Measurements from ENCODE around the gene PLAC1.

The PLAC1 gene

GRCh38 chrX:134695999-134696398 lies 37.7 kb upstream of the PLAC1 start:
- DNase-seq (ENCODE audit: low read depth in 1 of 2, low spot score in 1 of 2) = no peak
- Histone ChIP-seq H3K4me3 (replicated peaks; ENCODE audit: insufficient read depth, low read length) (no peak overlapping the region), H3K27me3 (ENCODE audit: insufficient read depth, poor library complexity, severe bottlenecking) (no peaks in the 10 kb centered on the region), H3K27ac (replicated peaks) (no peak overlapping the region)
- TF ChIP-seq REST (IDR thresholded peaks at IDR 0.05; ENCODE audit: insufficient replicate concordance, low read depth) (no peak), CTCF (IDR thresholded peaks at IDR 0.05; ENCODE audit: insufficient read depth, low read length) (no peak), GABPA (IDR thresholded peaks at IDR 0.05; ENCODE audit: low read depth) (no peak), POLR2AphosphoS5 (IDR thresholded peaks at IDR 0.05; ENCODE audit: low read depth) (no peak), SPI1 (IDR thresholded peaks at IDR 0.05; ENCODE audit: borderline replicate concordance, low read depth) (no peak)

GRCh38 chrX:134694333-134695322 lies 36.4 kb upstream of the PLAC1 start:
- DNase-seq (ENCODE audit: low read depth in 1 of 2, low spot score in 1 of 2) = no peak
- no peak overlapping the region for H3K27ac ChIP-seq (replicated peaks)
- no peak overlapping the region for H3K4me3 ChIP-seq (replicated peaks; ENCODE audit: insufficient read depth, low read length)
- H3K27me3 ChIP-seq (ENCODE audit: insufficient read depth, poor library complexity, severe bottlenecking) = no peaks in the 10 kb centered on the region
- TF ChIP-seq REST (IDR thresholded peaks at IDR 0.05; ENCODE audit: insufficient replicate concordance, low read depth) = no peak
- no peak for TF ChIP-seq GABPA (IDR thresholded peaks at IDR 0.05; ENCODE audit: low read depth)
- TF ChIP-seq POLR2AphosphoS5 (IDR thresholded peaks at IDR 0.05; ENCODE audit: low read depth) = no peak
- no peak for TF ChIP-seq SPI1 (IDR thresholded peaks at IDR 0.05; ENCODE audit: borderline replicate concordance, low read depth)
- TF ChIP-seq CTCF (IDR thresholded peaks at IDR 0.05; ENCODE audit: insufficient read depth, low read length) = no peak

GRCh38 chrX:134693644-134694043 lies 35.4 kb upstream of the PLAC1 start:
- no peak for DNase-seq (ENCODE audit: low read depth in 1 of 2, low spot score in 1 of 2)
- TF ChIP-seq CTCF (IDR thresholded peaks at IDR 0.05; ENCODE audit: insufficient read depth, low read length) (no peak), POLR2AphosphoS5 (IDR thresholded peaks at IDR 0.05; ENCODE audit: low read depth) (no peak), GABPA (IDR thresholded peaks at IDR 0.05; ENCODE audit: low read depth) (no peak), SPI1 (IDR thresholded peaks at IDR 0.05; ENCODE audit: borderline replicate concordance, low read depth) (no peak), REST (IDR thresholded peaks at IDR 0.05; ENCODE audit: insufficient replicate concordance, low read depth) (no peak)
- no peak overlapping the region for H3K27ac ChIP-seq (replicated peaks)
- no peaks in the 10 kb centered on the region for H3K27me3 ChIP-seq (ENCODE audit: insufficient read depth, poor library complexity, severe bottlenecking)
- no peak overlapping the region for H3K4me3 ChIP-seq (replicated peaks; ENCODE audit: insufficient read depth, low read length)
